ENCODE data around the gene LHCGR. TPM values are rescaled to one million over a fixed set of nuclear protein-coding genes. Genes with fewer than 3 reads are reported as not detected.

LHCGR gene
- total RNA-seq, result not detected in 2 replicates

DNA sequence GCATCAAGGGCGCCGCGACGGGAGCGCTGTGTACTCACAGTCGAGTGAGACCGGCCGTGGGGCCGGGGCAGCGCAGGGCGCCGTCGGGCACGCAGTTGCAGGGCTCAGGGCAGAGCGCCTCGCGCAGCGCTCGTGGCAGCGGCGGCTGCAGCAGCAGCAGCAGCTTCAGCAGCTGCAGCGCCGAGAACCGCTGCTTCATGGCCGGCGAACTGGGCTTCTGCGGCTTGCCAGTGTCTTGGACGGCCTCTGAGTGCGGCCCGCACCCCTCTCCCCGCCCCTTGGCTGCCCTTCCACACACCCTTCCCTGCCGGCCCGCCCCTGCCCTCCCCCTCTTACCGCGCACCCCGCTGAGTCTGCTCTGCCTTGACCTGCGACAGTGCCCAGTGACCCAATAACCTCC, at the start of gene LHCGR:
LHCGR (minus strand) TSS at position 252 of the 400 bp plus-strand sequence; CDS start at position 199, 53 bp downstream.

Other genes with a start within 250 kb of the LHCGR start
- 24.5 and 35.6 TPM in 2 replicates for gene STON1, start 225.6 kb downstream of the LHCGR start, total RNA-seq
- 1.4 and 3.8 TPM in 2 replicates for gene GTF2A1L, start 137.9 kb downstream of the LHCGR start, total RNA-seq

Data from smooth muscle cell of the pulmonary artery (primary cell).